Measurements from ENCODE around the gene EPS8.

EPS8 gene

GRCh38 chr12:15689751-15690191 is 99.4 kb downstream of the EPS8 start:
- no peak for DNase-seq (ENCODE audit: low spot score)

GRCh38 chr12:15688838-15689625 is 100.2 kb downstream of the EPS8 start:
- no peak for DNase-seq (ENCODE audit: low spot score)

GRCh38 chr12:15688202-15688736 is 100.9 kb downstream of the EPS8 start:
- DNase-seq (ENCODE audit: low spot score) = no peak

- DNase-seq (ENCODE audit: low spot score) = no peak
Measured at GRCh38 chr12:15687583-15687982, 101.6 kb downstream of the EPS8 start.

GRCh38 chr12:15684896-15685658 is 104.1 kb downstream of the EPS8 start:
- DNase-seq (ENCODE audit: low spot score) = no peak

GRCh38 chr12:15682826-15683225 is 106.4 kb downstream of the EPS8 start:
- no peak for DNase-seq (ENCODE audit: low spot score)

- DNase-seq (ENCODE audit: low spot score) = no peak
Measured at GRCh38 chr12:15679151-15679550, 110.0 kb downstream of the EPS8 start.

GRCh38 chr12:15677726-15678201 is 111.4 kb downstream of the EPS8 start:
- DNase-seq (ENCODE audit: low spot score) = no peak

- no peak for DNase-seq (ENCODE audit: low spot score)
Measured at GRCh38 chr12:15677228-15677627, 112.0 kb downstream of the EPS8 start.

GRCh38 chr12:15672671-15673270 is 116.4 kb downstream of the EPS8 start:
- no peak for DNase-seq (ENCODE audit: low spot score)

GRCh38 chr12:15670756-15671155 is 118.4 kb downstream of the EPS8 start:
- DNase-seq (ENCODE audit: low spot score) = no peak

GRCh38 chr12:15669256-15669948 is 119.8 kb downstream of the EPS8 start:
- DNase-seq (ENCODE audit: low spot score) = no peak

GRCh38 chr12:15664491-15664890 is 124.7 kb downstream of the EPS8 start:
- DNase-seq (ENCODE audit: low spot score) = no peak

- no peak for DNase-seq (ENCODE audit: low spot score)
Measured at GRCh38 chr12:15662983-15663659, 126.1 kb downstream of the EPS8 start.

GRCh38 chr12:15662303-15662980 is 126.7 kb downstream of the EPS8 start:
- no peak for DNase-seq (ENCODE audit: low spot score)

GRCh38 chr12:15651371-15651770 is 137.8 kb downstream of the EPS8 start:
- no peak for DNase-seq (ENCODE audit: low spot score)

GRCh38 chr12:15650399-15651128 is 138.6 kb downstream of the EPS8 start:
- DNase-seq (ENCODE audit: low spot score) = no peak

GRCh38 chr12:15649347-15649746 is 139.8 kb downstream of the EPS8 start:
- no peak for DNase-seq (ENCODE audit: low spot score)

- DNase-seq (ENCODE audit: low spot score) = no peak
Measured at GRCh38 chr12:15648558-15648957, 140.6 kb downstream of the EPS8 start.

GRCh38 chr12:15646581-15646980 is 142.6 kb downstream of the EPS8 start:
- no peak for DNase-seq (ENCODE audit: low spot score)
